Measurements from ENCODE around the gene ELAPOR2.

- TF ChIP-seq EZH2 (IDR thresholded peaks at IDR 0.05; ENCODE audit: low read length, unreplicated experiment) (no peak), CTCF (conservative IDR thresholded peaks at IDR 0.05; ENCODE audit: low read depth, low read length) (no peak), EZH2phosphoT487 (IDR thresholded peaks at IDR 0.05; ENCODE audit: borderline replicate concordance, low read length) (no peak)
Observed at GRCh38 chr7:87021285-87021684, 38.2 kb downstream of the ELAPOR2 start.

All from PC-3 (cell line).